Adrenal gland (tissue), 5 donors: Measurements from ENCODE around the gene MTHFD1L.

Source experiments
- CTCF ChIP-seq, 6 experiments: fragments of 450-650 bp in 4 of 6; fragments of 200-600 bp in 2 of 6; sonication (generic) in 1 of 6; IDR thresholded peaks; 1 replicate in 5 of 6; 2 replicates in 1 of 6; pipeline versions ENCODE4 v1.5.1 to v1.8.0; 2016 to 2021; ENCODE audit warnings: antibody characterized with exemption in 6 of 6, mild to moderate bottlenecking in 2 of 6, moderate library complexity in 1 of 6
- POLR2A ChIP-seq, 2 donors: fragments of 450-650 bp; IDR thresholded peaks; one replicate each; pipeline ENCODE4 v1.6.1; 2017; ENCODE audit warnings: antibody characterized with exemption in 2 of 2, mild to moderate bottlenecking in 2 of 2, moderate library complexity in 1 of 2
- donor health status: DM: no; HTN: no; CAD: no.

GRCh38 chr6:150949526-150949925, 84.0 kb downstream of the MTHFD1L start:
- TF ChIP-seq CTCF (IDR thresholded peaks at IDR 0.05) = no peak
- no peak for TF ChIP-seq POLR2A (IDR thresholded peaks at IDR 0.05)
